Astrocyte of the spinal cord (primary cell): ENCODE data around the gene PBXIP1.

ENCODE experiments used
- DNase-seq: peaks from one replicate; pipeline ENCODE4 v3.0.0; 2011; ENCODE audit warnings: low read depth, low spot score
- H3K4me3 ChIP-seq: 2 replicates; pipeline ENCODE4 v1.5.1; 2011; ENCODE audit warnings: low read depth, mild to moderate bottlenecking, low read length, moderate library complexity
- CTCF ChIP-seq: IDR thresholded peaks from 2 replicates; pipeline ENCODE4 v1.5.1; 2012; ENCODE audit warnings: low read depth, mild to moderate bottlenecking, low read length, inconsistent platforms
- in situ Hi-C: cut with HindIII; loops from 2 replicates; pipeline ENCODE4 v1.10.0; 2017; ENCODE audit warnings: low sequenced_read_pairs

The PBXIP1 gene, protein sequence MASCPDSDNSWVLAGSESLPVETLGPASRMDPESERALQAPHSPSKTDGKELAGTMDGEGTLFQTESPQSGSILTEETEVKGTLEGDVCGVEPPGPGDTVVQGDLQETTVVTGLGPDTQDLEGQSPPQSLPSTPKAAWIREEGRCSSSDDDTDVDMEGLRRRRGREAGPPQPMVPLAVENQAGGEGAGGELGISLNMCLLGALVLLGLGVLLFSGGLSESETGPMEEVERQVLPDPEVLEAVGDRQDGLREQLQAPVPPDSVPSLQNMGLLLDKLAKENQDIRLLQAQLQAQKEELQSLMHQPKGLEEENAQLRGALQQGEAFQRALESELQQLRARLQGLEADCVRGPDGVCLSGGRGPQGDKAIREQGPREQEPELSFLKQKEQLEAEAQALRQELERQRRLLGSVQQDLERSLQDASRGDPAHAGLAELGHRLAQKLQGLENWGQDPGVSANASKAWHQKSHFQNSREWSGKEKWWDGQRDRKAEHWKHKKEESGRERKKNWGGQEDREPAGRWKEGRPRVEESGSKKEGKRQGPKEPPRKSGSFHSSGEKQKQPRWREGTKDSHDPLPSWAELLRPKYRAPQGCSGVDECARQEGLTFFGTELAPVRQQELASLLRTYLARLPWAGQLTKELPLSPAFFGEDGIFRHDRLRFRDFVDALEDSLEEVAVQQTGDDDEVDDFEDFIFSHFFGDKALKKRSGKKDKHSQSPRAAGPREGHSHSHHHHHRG

DNA sequence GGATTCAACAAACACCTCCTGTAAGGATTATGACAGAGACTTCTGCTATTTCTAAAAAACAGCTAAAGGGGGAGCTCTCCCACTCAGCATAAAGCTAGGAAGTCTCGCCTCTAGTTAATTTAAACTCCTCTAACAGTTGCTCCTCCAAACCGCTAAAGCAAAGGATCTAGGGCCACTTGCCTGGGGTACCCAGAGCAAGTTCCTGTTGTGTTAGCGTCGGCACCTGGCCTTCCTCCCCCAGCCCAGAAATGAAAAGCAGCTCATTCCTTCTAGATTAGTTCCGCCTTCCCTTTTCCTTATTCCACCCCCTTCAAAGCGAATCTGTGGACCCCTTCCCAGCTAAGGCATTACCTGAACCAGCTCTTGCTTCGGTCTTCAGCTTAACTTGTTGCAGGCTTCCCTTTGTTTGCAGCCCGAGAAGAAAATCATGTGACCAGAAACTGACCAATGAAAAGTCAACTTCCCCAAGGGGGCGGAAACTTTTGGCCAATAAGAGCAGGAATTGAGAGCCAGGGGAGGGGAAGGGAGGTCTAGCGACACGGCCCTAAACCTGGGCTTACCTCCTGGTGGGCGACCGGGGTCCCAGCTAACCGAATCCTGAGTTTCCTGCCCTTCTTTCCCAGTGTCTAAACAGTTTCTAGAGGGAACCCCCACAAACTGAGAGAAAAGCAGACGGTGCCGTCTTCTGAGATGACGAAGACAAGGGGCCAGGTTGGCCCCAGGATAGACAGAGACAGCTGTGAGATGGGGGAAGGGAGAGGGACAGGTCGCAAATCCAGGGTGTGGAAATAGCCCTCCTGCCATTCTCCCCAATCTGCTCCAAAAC is at the start of gene PBXIP1:
Gene PBXIP1, minus strand, starts transcription at position 382 of the 826 bp plus-strand sequence. CDS start 2,378 bp downstream, outside the sequence.
- H3K4me3 ChIP-seq: peak within 1 kb of the TSS; percentile 52
- peak; percentile 45 for TF ChIP-seq CTCF
- peak; percentile 93 for DNase-seq
- in situ Hi-C loops: no loop called here

- no peak overlapping the region for H3K4me3 ChIP-seq
- no peak for DNase-seq
- no peak for TF ChIP-seq CTCF
- in situ Hi-C loops: no loop called here
These were observed 49.4 kb upstream of the PBXIP1 start for GRCh38 chr1:155005076-155006011.

DNA sequence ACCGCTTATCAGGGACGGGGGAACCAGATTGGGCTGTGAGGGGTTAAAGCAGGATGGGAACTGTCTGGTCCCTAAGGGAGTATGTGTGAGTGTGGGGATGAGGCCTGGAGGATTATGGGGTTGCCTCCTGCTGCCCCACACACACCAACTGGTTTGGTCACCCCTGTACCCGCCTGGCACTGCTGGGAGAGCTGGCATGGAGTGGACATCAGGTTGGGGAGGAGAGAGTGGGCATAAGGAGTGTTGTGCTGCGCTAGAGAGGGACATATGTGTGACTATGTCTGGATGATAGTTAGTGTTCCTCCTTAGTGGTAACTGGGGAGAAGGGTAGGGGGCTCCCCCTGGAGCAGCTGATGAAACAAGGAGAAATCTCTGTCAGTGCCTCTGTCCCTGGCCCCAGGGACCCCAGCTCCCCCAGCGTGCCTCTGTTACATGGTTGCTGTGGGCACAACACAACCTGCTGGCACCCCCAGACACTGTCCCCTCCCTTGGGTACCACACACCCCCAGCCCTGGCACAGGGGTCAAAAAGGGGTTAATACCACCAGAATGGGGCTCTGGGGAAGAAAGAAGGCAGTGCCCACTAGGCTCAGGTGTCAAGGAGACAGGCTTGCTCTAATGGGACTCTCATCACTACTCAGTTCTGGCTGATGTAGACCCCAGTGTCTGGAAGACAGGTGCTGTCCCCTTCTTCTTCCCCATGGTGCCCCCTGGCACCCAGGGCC is 48.6 kb upstream of the PBXIP1 start:
- peak overlapping the region; percentile 61 for H3K4me3 ChIP-seq
- in situ Hi-C loops: no loop called here
- no peak for DNase-seq
- no peak for TF ChIP-seq CTCF

GRCh38 chr1:155003766-155004351 is 48.0 kb upstream of the PBXIP1 start:
- TF ChIP-seq CTCF: no peak
- in situ Hi-C loops: no loop called here
- H3K4me3 ChIP-seq: peak overlapping the region; percentile 61
- DNase-seq: peak; percentile 35

GRCh38 chr1:155003227-155003765 is 47.4 kb upstream of the PBXIP1 start:
- TF ChIP-seq CTCF: no peak
- no peak for DNase-seq
- peak overlapping the region; percentile 61 for H3K4me3 ChIP-seq
- in situ Hi-C loops: no loop called here
